NCI-H748 (cell line): ENCODE measurements around the gene SHE.

Experiments
- DNase-seq: peaks from one replicate; lab custom pipeline; 2025; ENCODE audit not compliant: unreplicated experiment; lab: John Stamatoyannopoulos, UW

Gene SHE

GRCh38 chr1:154481053-154481452 lies 21.2 kb downstream of the SHE start:
- peak; percentile 23 for DNase-seq

GRCh38 chr1:154479764-154480421 lies 22.3 kb downstream of the SHE start:
- peak; percentile 77 for DNase-seq

- DNase-seq = no peak
These were observed 23.6 kb downstream of the SHE start for GRCh38 chr1:154478639-154479038.

GRCh38 chr1:154478013-154478412 lies 24.2 kb downstream of the SHE start:
- DNase-seq = no peak

- DNase-seq = no peak
These were observed 25.4 kb downstream of the SHE start for GRCh38 chr1:154476791-154477190.

- DNase-seq = no peak
These were observed 27.4 kb downstream of the SHE start for GRCh38 chr1:154474802-154475201.

- no peak for DNase-seq
These were observed 30.9 kb downstream of the SHE start for GRCh38 chr1:154471304-154471703.

- DNase-seq = peak; percentile 21
These were observed 32.2 kb downstream of the SHE start for GRCh38 chr1:154469844-154470560.

GRCh38 chr1:154468535-154469250 lies 33.5 kb downstream of the SHE start:
- no peak for DNase-seq

- DNase-seq = no peak
These were observed 34.6 kb downstream of the SHE start for GRCh38 chr1:154467434-154468102.

- no peak for DNase-seq
These were observed 35.2 kb downstream of the SHE start for GRCh38 chr1:154466921-154467417.

- DNase-seq = no peak
These were observed 36.0 kb downstream of the SHE start for GRCh38 chr1:154466206-154466605.

GRCh38 chr1:154465621-154466195 lies 36.5 kb downstream of the SHE start:
- DNase-seq = no peak

- no peak for DNase-seq
These were observed 38.7 kb downstream of the SHE start for GRCh38 chr1:154463512-154463990.

GRCh38 chr1:154460695-154461260 lies 41.4 kb downstream of the SHE start:
- no peak for DNase-seq

GRCh38 chr1:154459080-154459479 lies 43.1 kb downstream of the SHE start:
- DNase-seq = no peak

GRCh38 chr1:154456631-154457030 lies 45.6 kb downstream of the SHE start:
- no peak for DNase-seq

- DNase-seq = no peak
These were observed 47.7 kb downstream of the SHE start for GRCh38 chr1:154454386-154455120.

- no peak for DNase-seq
These were observed 48.4 kb downstream of the SHE start for GRCh38 chr1:154453574-154454352.
